HT-29 (cell line): ENCODE data around the gene TRAPPC12. TPM values are rescaled to one million over a fixed set of nuclear protein-coding genes. Genes with fewer than 3 reads are reported as not detected.

ENCODE experiments used
- DNase-seq: peaks from one replicate; pipeline ENCODE4 v3.0.0-alpha.2; 2015; ENCODE audit warnings: low spot score
- total RNA-seq: library from RNA; depleted of rRNA; stranded (reverse); fragments of >200 nt; shearing (Covaris generic); gene quantifications from 2 replicates; pipeline ENCODE4 v1.2.3, GENCODE V29; 2014

TRAPPC12 gene
- total RNA-seq, 1 experiment from 2014 or later, result 77.7 TPM

DNA sequence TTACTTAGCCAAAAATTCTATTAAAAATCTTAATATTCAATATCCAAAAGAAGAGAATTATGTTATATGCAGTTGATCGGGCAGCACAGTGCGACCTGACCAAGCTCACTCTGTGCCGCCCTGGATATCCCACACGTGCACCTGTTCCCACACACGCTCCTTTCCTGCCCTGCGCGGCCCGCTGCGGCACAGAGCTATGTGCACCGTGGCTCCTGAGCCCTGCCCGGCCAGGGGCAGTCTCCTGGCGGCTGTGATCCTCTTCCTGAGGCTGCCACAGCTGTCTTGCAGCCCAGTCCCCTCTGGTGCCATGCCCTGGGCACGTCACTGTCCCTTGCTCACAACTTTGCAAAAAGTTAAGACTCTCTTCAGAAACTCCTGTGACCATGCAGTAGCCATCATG lies 29.3 kb downstream of the TRAPPC12 start:
- DNase-seq, result no peak

DNA sequence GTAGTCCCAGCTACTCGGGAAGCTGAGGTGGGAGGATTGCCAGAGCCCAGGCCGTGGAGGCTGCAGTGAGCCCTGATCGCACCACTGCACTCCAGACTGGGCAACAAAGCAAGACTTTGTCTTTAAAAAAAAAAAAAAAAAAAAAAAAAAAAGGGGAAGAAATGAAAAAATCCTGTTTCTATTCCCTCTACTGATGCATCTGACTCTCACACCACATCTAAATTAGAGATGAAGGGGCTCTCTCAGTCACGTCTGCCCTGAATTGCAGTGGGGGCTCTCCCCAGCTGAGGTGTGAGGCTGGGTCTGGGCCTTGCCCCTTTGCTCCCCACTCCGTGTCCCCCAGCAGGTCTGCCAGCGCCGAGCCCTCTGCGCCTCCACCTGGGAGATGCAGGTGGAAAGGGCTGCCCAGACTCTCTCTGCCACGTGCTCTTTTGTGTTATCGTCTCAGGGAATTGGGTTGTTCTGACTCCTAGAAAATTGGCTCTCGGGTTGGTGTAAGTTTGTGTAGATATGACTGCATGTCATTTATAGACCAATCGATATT lies 30.2 kb downstream of the TRAPPC12 start:
- no peak for DNase-seq

DNA sequence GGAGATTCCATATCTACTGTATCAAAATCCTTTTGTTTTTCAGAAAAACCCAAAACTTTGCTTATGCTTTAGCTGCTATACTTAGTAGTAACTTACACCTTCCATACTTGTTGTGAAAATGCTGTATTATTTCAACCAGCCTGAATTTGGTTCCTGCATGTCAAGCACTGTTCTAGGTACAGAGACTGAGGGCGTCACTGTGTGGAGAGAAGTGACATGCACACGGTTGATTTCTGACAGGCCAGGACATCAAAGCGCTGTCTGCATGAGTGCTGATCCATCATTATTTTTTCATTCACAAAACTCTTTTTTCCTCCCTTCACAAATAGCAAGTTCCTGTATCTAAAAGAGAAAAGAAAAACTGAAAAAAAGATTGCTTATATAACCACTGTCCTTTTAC lies 31.6 kb downstream of the TRAPPC12 start:
- DNase-seq, result no peak

DNA sequence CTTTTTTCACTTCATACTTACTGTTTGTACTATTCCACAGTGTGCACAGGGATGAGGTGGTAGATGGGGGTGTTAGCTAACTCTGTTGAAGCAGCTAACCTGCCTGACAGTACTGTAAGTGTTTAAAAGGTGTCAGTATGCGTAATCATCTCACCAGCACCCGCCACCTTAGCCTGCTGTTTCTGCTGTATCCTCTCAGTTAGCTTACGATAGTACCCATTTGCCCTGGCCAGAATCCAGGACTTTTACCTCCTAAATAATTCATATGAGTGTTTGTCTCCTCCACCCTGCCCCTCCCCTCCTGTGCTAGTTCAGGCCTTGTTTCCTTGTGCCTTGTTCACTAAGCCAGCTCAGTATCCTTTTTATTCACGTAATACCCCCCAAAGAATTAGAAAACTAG lies 34.2 kb downstream of the TRAPPC12 start:
- DNase-seq, result no peak

DNA sequence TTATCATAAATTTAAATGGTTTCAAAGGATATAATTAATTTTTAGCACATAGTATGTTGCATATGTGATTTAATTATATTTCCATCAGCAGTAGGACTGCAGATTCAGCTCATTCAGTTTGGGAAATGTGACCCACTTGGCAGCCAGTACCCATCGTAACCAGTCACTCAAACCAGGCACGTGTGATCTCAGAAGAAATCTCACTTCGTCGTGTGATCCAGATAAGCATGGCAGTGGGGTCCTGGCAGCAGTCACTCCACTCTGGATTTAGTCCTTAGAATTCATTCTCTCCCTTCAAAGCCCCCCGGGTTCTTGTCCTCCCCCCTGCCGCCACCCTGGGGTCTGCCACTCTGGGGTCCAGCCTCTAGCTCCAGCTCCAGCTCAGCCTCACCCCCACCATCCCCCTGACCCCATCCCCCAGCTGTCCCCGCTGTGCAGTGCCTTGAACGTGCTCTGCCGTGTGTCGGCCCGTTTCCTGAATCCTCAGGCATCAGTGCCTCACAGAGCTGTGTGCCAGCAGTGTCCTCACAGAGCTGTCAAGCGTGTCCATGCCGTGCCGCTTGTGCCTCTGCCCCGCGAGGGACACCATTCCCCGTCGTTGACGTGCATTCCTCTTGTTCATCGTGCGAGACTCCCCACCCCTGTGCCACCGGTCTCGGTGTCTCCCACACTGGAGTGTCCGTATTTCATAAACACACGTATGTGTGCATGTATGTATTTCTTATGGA lies 34.8 kb downstream of the TRAPPC12 start:
- no peak for DNase-seq

DNA sequence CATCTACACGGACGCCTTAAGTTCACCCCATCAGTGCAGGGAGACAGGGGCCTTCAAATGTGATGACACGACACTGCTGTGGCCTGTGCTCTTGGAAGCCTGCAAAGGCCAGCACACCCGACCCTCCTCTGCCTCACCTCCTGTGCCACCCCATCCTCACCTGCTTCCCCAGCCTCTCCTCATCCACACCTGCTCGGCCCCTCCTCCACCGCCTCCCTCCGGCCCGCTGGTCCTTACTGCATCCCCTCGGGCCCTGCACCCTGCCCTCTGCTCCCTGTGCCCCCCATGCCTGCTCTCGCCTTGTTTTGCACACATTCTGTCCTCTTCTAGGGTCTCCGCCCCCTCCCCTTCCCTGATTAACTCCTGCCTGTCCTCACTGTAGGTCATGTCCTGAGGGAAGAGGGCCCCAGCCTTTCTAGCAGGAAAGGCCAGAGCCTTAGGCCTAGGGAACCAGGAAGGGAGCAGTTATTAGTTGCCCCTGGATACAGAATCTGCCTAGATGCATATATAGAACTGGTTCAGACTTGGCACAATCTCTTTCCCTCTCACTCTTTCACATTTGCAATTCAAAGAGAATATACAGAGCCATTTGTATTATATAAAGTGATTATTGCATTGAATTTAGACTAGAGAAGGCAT lies 39.4 kb downstream of the TRAPPC12 start:
- no peak for DNase-seq

DNA sequence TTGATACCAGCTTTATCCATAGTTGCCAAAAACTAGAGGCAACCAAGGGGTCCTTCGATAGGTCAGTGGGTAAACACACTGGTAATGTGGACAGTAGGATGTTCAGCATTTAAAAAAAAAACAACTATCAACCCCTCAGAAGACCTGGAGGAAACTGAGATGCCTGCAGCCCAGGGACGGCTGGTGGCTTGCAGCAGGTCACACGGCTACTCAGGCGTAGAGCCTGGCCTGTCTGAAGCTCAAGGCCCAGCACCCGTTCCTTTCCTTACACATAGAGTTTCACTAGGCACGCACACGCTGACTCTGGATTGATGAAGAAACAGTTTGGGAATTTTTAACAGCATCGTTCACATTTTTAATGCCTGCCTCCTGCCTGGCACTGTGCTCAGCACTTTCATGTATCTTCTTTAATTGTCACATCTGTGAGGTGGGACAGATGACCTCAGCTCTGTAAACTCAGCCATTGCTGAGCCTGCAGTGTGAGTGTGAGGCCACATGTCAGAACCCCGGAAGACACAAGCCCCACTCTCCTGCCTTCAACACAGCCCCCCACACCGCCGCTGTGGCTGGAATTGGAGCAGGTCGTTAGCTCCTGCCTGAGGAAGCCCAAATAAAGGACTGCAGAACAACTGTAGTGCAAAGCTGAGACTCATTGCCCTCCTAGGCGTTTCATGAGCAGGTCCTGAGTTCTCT lies 40.7 kb downstream of the TRAPPC12 start:
- no peak for DNase-seq

DNA sequence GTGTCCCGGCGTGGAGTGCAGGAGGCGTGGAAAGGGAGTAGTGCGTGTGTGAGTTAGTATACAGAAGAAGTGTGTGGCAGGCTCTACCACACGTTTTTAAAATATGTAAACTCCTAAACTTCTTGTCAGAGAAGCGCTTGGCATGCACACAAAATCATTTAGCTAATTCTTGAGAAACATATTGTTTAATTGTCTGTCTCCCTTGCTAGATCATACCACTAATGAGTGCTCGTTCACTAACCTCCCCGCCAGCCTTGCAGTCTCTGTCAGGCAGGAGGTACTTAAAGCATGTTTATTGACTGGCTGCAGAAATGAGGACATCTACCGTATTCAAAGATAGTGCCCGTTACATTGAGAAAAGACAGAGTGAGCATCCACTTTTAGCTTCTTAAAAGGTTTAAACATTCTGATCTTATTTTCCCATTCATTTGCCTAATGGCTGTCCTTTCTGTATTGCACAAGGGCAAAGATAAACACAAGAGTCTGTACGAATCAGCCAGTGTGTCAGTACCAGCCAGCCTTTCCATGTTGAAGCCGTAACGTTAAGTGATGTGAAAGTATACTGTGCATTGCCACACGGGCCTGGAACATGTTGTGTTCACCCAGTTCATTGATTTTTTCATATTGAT lies 41.4 kb downstream of the TRAPPC12 start:
- DNase-seq, result no peak

DNA sequence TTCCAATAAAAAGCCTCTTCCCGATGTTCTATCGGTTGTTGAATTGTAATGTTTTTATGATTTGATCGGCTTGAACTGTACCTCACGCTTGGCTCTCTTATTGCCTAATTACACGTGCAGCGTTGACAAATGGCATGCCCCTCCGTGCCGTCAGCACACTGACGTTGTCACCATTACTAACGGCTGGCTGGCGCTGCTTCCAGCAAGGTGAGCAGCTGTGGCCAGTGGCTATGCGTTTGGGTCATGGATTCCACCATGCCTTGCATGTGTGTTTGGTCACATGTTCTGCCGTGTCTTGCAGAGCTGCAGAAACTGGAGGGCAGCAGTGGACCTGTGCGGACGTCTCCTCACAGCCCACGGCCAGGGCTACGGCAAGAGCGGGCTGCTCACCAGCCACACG lies 42.1 kb downstream of the TRAPPC12 start:
- no peak for DNase-seq

DNA sequence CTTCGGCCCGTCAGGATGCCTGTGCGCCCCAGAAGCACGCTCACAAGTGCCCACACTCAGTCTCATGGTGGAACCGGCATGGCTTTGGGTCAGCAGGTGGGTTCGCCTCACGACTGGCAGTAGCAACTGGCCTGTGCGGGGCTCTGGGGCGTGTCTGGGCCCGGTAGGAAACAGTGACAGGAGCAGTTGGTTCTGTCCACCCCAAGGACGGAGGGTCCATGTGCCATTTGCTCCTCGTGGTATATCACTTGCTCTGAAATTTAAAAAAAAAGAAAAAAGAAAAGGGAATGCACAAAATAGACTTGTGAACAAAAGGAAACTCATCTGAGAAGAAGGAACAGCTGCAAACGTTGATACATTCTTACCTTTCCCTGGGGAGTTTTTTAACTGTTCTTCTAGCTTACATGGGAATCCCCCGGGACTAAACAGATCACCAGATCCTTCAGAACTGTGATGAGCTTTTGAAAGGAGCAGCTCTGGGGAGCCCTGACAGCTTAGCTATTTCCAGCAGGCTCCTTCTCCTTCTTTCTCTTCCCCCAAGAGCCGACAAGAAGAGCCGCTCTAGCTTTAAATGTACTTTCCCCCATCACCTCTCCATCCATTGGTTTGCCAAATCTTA lies 42.8 kb downstream of the TRAPPC12 start:
- DNase-seq, result no peak

DNA sequence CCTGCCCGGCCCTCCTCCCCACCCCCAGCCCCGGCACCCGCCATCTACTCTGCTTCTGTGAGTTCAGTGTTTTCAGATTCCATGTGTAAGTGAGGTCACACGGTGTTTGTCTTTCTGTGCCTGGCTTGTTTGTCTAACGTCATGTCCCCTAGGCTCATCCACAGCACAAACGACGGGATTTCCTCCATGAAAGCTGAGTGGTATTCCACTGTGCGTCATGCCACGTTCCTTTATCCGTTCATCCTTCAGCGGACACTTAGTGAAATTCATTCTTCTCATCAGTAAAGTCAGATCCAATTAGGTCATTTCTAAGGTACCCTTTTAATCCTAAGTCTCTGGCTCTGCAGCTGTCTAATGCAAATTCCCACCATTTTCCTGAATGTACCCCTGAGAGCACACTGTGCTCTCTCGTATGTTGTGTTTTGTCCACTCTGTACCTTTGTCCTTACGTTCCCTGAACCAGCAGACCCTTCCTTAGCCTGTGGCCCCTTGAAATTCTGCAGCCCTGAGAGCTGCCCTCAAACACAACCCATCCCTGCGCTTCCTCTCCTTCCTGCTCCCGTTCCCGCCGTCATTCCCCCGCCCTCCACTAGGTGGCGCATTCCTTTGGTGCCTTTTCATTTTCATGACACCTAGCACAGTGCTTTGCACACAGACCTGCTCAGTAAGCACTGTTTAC lies 44.1 kb downstream of the TRAPPC12 start:
- peak; percentile 64 for DNase-seq

DNA sequence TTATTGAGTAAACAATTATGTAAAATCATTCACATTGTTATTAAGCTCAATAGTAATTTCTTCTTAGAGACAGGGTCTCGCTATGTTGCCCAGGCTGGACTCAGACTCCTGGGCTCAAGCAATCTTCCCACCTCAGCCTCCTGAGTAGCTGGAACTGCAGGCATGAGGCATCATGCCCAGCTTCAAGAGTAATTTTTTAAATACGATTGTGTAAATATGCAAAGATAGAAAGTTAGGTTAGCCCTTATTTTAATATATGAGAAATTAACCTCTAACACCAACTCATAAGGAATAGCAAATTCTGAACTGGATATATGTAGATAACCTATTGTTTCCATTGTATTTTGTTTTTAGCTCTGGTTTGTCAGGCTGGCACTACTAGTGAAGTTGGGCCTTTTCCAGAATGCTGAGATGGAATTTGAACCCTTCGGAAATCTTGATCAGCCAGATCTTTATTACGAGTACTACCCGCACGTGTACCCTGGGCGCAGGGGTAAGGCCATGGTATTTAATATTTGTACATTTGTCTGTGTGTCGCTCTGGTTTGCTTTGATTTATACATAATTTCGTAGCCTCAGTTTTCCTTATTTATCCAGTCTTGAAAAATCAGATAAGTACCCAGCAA lies 44.8 kb downstream of the TRAPPC12 start:
- DNase-seq, result no peak

DNA sequence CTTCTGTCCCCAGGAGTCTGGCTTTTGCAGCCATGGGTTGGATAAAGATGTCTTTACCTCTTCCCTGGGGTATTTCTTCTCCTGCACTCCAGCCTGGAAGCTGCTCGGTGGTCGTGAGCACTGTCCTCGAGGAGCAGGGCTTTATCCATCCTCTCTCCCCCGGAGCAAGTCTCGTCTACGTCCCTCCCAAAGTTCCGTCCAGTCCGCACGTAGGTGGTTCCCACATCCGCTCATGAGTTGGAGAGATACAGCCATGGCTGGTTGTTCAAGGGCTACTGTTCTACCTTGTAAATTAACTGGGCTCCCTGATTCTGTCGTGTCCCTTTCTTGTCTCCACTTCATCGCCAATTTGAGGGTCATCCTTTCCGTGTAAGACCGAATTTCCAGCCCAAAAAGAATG lies 47.1 kb downstream of the TRAPPC12 start:
- no peak for DNase-seq

DNA sequence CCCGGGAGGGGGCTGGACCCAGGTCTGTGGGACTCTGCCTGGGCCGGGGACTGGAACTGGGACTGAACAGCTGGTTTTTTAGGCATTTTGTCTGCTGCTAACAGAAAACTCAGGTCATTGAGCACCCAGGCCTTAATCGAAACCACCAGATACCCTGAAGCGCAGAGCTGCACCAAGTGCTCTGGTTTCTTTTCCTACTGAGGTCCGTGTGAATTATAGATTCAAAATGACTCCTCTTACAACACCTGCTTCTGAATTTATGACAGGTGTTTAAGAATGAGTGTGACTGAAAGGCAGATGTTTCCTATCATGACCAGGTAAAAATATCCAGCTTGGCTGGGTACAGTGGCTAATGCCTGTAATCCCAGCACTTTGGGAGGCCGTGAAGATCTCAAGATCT lies 47.8 kb downstream of the TRAPPC12 start:
- no peak for DNase-seq

DNA sequence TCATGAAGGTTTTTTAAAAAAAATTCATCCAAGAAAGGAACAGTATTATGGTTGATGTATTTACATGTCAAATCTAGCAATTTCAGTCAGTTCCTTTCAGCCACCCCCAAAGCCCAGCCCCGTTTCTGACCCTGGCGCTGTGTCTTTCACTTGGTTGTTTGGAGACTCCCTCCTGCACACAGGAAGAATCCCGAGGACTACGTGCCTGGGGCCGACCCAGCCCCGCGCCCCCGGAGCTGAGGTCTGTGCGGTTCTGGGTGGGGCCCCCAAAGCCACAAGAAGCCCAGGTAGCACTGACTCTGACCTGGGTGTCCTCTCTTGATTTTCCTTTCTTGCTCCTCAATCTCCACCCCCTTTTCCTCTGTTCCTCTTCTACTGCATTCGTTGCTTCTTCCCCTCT lies 49.1 kb downstream of the TRAPPC12 start:
- no peak for DNase-seq

DNA sequence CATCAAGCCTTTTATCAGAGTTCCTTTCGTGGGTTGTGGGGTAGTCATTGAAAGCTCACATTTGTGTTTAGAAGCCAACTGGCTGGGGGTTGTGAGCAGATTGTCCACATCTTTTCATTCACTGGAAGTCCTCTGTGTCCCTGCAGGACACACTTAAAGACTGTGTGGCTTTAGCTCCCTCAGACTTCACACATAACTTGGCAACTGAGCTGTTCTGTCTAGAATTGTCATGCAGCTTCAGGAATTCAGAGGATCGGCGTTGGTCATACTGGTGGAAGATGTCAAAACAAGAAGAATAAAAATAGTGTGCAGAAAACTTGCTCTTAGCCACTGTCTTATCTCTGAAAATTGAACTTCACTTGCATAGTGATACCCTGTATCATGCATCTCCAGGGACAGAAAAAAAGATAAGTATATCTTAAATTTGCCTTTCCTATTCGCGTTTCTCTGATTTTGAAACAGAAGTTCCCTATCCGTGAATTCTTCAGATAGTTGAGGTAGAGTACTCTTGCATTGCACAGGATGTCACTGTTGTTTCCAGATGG lies 49.6 kb downstream of the TRAPPC12 start:
- no peak for DNase-seq

DNA sequence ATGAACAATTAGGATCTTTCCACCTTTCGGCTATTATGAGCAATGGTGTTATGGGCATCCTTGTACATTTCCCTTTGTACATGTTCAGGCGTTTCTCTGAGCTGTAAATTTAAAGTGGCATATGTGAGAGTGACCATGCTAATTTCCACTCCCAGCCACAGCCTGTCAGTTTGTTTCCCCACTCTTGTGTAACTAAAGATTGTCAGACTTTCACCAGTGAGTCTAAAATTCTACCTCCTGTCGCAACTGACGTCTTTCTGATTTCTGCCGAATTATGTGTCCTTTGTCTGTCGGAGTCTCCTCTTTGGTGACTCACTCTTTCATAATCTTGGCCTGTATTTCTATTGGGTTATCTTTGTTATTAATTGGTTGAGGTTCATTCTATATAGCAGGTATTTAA lies 50.7 kb downstream of the TRAPPC12 start:
- DNase-seq, result no peak

DNA sequence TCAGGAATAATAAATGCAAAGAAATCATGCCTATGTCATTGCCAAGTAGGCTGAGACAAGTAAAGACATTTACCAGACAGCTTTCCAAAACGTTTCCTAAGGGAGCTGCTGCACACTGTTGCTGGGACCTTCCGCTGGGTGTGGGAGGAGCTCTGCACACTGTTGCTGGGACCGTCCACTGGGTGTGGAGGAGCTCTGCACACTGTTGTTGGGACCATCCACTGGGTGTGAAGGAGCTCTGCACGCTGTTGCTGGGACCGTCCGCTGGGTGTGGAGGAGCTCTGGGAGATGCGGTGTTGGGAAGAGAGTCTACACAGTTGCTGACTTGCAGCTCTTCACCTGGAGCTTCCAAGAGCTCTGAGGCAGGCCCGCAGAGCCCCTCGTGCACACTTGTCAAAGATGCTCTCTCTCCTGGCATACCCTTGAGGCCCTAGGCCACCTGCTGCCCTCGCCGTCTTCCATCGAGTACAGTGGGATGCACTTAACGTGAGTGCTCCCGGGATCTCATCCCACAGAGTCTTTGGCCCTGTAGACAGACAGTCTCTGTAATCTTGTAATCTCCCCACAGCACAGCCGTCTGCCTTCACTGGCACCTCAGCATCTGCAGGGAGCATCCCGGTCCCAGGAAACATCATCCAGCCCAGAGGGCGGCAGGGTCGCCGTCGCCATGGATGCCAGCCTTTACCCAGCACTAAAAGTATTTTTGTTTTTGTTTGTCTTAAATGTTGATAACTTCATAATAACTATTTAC lies 51.4 kb downstream of the TRAPPC12 start:
- no peak for DNase-seq

DNA sequence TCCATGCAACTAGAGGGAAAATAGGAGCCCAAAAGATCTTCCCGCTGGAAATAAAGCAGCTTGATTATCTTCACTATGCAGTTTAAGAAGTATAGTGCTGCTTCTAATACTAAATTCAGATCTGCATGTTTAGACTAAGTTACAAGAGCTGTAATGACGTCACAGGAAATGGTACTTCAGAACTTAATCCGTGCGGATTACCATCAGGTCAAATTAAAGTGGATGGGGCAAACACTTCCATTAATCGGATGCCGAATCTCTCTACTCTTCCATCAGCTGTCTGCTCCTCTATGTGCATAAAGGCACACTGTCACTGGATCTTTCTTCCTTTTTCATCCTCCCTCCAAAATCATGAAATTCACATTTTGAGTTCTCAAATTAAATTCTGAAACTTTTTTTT lies 52.6 kb downstream of the TRAPPC12 start:
- no peak for DNase-seq
